ENCODE results near the gene ZNF490.
"Not testable (repeated sequence)": the region's sequence is repeated elsewhere in the genome, so short reads cannot be mapped to it uniquely, and the experiment has no call there.

Gene ZNF490

DNA sequence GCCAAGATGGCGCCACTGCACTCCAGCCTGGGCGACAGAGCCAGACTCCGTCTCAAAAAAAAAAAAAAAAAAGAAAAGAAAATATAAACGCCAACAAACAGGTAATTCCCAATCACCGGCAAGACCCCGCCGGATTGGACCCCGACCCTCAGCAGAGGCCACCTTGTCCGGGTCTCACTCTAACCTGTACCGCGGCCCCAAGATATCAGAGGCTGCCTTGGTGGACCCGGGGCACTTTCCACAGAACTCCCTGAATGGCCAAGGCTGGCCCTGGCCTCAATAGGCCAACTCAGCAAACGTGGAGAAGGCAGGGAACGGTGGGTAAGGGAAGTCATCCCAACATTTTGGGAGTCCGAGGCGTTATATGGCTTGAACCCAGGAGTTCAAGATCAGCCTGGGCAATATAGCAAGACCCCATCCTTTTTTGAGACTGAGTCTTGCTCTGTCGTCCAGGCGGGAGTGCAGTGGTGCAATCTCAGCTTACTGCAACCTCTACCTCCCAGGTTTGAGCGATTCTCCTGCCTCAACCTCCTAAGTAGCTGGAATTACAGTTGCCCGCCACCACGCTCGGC is 28.1 kb upstream of the ZNF490 start:
- TF ChIP-seq ZFX (IDR thresholded peaks at IDR 0.05): no peak
- TF ChIP-seq, protein P1, sequence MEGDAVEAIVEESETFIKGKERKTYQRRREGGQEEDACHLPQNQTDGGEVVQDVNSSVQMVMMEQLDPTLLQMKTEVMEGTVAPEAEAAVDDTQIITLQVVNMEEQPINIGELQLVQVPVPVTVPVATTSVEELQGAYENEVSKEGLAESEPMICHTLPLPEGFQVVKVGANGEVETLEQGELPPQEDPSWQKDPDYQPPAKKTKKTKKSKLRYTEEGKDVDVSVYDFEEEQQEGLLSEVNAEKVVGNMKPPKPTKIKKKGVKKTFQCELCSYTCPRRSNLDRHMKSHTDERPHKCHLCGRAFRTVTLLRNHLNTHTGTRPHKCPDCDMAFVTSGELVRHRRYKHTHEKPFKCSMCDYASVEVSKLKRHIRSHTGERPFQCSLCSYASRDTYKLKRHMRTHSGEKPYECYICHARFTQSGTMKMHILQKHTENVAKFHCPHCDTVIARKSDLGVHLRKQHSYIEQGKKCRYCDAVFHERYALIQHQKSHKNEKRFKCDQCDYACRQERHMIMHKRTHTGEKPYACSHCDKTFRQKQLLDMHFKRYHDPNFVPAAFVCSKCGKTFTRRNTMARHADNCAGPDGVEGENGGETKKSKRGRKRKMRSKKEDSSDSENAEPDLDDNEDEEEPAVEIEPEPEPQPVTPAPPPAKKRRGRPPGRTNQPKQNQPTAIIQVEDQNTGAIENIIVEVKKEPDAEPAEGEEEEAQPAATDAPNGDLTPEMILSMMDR (conservative IDR thresholded peaks at IDR 0.05): no peak
- H3K27ac ChIP-seq: no peak overlapping the region

DNA sequence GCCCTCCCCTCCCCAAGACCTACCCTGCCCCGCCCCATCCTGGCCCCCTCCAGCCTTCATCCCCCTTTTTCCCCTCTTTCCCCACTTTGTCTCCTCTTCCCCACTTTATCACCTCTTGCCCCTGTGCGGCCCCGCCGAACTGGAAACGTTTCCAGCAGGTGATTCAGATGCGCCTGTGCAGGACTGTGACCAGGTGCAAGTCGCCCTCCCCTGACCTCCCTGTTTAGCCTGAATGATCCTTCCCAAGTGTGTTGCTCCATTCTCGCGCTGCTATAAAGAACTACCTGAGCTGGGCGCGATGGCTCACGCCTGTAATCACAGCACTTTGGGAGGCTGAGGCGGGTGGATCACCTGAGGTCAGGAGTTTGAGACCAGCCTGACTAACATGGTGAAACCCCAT is 26.0 kb upstream of the ZNF490 start:
- TF ChIP-seq, protein P1 (conservative IDR thresholded peaks at IDR 0.05): no peak
- no peak for TF ChIP-seq ZFX (IDR thresholded peaks at IDR 0.05)
- no peak overlapping the region for H3K27ac ChIP-seq

DNA sequence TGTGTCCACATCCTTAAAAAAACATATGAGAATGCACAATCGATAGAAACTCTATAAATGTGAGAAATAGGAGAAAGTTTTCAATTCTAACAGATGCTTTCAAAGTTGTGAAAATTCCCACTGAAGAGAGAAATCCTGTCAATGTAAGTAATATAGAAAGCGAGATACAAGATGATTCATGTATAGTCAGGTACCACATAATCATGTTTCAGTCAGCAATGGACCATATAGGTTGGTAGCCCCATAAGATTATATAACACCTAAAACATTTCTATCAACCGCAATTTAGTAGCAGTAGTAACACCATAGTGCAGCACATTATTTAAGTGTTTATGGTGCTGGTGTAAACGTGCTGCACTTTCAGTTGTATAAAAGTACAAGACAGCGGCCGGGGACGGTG is 18.6 kb upstream of the ZNF490 start:
- no peak overlapping the region for H3K27ac ChIP-seq
- TF ChIP-seq, protein P1 (conservative IDR thresholded peaks at IDR 0.05): no peak
- no peak for TF ChIP-seq ZFX (IDR thresholded peaks at IDR 0.05)

GRCh38 chr19:12628040-12629022 is 17.7 kb upstream of the ZNF490 start:
- TF ChIP-seq, protein P1 (conservative IDR thresholded peaks at IDR 0.05): no peak
- TF ChIP-seq ZFX (IDR thresholded peaks at IDR 0.05): no peak
- no peak overlapping the region for H3K27ac ChIP-seq

DNA sequence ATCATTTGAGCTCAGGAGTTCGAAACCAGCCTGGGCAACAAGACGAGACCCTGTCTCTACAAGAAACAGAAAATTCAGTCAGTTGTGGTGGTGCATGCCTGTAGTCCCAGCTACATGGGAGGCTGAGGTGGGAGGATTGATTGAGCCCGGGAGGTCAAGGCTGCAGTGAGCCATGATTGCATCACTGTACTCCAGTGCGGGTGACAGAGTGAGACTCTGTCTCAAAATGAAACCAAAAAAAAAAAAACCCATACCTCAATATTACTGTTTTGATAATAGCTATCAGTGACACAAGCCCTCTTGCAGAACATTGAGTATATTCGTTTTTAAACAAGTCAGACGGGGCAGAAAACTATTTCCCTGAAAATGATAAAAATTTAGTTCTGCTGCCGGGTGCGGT is 16.3 kb upstream of the ZNF490 start:
- TF ChIP-seq, protein P1 (conservative IDR thresholded peaks at IDR 0.05): no peak
- no peak overlapping the region for H3K27ac ChIP-seq

DNA sequence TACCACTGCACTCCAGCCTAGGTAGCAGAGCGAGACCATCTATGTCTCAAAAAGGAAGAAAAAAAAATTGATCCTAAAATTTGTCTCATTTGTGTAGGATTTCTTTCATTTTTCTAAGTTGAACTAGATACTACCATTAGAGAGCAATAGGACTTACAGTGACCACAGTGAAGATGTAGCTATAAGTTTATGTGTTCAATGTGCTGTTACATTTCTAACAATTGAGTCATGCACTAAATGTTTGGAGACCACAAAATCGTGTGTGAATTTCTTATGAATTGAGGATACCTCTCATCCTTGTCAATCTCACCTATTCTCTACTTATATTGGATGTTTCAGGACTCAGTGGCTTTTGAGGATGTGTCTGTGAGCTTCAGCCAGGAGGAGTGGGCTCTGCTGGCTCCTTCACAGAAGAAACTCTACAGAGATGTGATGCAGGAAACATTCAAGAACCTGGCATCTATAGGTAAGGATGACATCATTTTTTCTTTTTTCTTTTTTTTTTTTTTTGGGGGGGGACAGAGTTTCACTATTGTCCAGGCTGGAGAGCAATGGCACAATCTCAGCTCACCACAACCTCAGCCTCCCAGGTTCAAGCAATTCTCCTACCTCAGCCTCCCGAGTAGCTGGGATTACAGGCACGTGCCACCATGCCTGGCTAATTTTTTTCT is 12.9 kb upstream of the ZNF490 start:
- H3K27ac ChIP-seq: no peak overlapping the region
- TF ChIP-seq, protein P1 (conservative IDR thresholded peaks at IDR 0.05): no peak
- no peak for TF ChIP-seq ZFX (IDR thresholded peaks at IDR 0.05)

DNA sequence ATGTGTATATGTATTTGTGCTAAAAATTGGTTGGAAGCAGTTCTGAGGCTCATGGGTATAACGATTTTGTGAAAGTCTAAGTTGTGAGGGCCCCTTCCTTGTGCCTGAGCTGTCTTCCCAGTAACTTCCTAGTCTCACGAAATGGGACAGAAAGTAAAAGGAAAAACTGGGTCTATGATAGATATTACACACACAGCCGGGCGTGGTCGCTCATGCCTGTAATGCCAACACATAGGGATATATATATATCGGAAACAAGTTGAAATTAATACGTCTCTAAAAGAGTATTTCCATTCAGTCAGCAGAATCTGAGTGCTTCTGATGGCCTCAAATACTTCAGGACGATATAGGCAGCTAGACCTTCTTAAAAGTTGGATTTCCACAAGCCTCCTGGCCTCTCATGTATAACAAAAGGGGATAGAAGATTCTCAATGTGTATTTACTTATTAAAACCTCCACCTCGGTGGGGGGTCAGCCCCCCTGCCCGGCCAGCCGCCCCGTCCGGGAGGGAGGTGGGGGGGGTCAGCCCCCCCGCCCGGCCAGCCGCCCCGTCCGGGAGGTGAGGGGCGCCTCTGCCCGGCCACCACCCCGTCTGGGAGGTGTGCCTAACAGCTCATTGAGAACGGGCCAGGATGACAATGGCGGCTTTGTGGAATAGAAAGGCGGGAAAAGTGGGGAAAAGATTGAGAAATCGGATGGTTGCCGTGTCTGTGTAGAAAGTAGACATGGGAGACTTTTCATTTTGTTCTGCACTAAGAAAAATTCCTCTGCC is 10.8 kb upstream of the ZNF490 start:
- H3K27ac ChIP-seq: not testable (repeated sequence)

Data from C4-2B (cell line).